ENCODE measurements around the gene DPYD.
A peak's percentile ranks its signal among the peaks of the same experiment; 100 is the strongest.

Gene DPYD

DNA sequence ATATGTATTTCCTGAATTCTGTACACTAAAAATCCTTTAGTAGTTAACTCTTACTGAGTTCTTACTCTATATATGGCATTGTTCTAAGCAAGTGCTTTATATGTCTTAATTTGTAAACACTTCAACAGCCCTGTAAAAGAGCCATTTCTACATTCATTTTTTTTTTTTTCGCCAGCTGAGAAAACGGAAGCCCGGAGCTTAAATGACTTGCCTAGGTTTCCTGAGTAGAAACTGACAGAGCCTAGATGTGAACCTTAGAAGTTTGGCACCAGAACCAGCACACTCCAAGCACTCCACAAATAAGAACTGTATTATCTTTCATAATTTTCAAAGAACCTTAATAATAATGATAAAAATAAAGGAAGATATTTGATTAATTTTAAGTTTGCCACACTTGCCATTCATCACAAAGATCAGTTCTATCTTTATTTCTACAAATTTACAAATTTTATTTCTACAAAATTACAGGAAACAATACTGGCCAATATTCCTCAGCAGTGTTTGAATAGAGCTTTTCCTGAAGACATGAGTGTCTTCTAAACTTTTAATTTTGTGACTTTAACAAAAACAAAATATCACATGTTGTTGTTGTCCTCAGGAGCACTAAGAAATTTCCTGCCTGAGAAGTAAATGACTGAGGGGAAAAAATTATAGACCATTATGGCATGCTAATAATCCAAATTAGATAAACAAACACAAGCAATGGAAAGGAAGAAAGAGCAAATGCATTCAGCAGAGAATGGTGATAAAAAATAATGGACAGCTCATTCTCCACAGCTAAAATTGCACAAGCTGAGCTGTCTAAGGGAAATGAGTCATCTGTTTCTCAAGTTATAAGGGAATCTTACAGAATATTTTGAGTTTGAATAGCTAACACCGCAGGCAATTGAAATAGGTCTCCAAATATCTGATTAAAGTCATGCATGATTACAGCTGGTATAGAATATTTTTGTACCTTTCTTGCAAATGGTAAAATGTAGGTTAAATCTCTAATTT lies 71.2 kb downstream of the DPYD start:
- no peaks in the 10 kb centered on the region for H3K27me3 ChIP-seq (ENCODE audit: insufficient read depth, low read length)
- no peaks in the 10 kb centered on the region for H3K9me2 ChIP-seq (ENCODE audit: low read depth, low read length)
- H3K79me2 ChIP-seq (ENCODE audit: insufficient read depth, low read length) = no peaks in the 10 kb centered on the region
- H3K27ac ChIP-seq (ENCODE audit: low read depth, low read length, poor library complexity, severe bottlenecking) = no peak overlapping the region
- no peaks in the 10 kb centered on the region for H4K20me1 ChIP-seq (ENCODE audit: insufficient read depth, low read length)
- H3K4me3 ChIP-seq (ENCODE audit: low read depth, low read length, poor library complexity, severe bottlenecking) = no peak overlapping the region
- H3K4me2 ChIP-seq (ENCODE audit: low read length) = peak overlapping the region; percentile 53
- TF ChIP-seq EZH2 (IDR thresholded peaks at IDR 0.05; ENCODE audit: borderline replicate concordance, low read length) = no peak
- TF ChIP-seq, protein P1, sequence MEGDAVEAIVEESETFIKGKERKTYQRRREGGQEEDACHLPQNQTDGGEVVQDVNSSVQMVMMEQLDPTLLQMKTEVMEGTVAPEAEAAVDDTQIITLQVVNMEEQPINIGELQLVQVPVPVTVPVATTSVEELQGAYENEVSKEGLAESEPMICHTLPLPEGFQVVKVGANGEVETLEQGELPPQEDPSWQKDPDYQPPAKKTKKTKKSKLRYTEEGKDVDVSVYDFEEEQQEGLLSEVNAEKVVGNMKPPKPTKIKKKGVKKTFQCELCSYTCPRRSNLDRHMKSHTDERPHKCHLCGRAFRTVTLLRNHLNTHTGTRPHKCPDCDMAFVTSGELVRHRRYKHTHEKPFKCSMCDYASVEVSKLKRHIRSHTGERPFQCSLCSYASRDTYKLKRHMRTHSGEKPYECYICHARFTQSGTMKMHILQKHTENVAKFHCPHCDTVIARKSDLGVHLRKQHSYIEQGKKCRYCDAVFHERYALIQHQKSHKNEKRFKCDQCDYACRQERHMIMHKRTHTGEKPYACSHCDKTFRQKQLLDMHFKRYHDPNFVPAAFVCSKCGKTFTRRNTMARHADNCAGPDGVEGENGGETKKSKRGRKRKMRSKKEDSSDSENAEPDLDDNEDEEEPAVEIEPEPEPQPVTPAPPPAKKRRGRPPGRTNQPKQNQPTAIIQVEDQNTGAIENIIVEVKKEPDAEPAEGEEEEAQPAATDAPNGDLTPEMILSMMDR (IDR thresholded peaks at IDR 0.05; ENCODE audit: low read length) = no peak
- H3F3A ChIP-seq (ENCODE audit: insufficient read depth, low read length) = no peaks in the 10 kb centered on the region
- 0 out of 2 replicates have a peak, but pooled peaks cover 4% of the 10 kb centered on the region for H3K36me3 ChIP-seq (ENCODE audit: insufficient read depth, low read length)
- no peak overlapping the region for H3K9ac ChIP-seq (ENCODE audit: low read length)
- H3K9me3 ChIP-seq (ENCODE audit: low read length) = 0 out of 2 replicates have a peak, but pooled peaks cover 6% of the 10 kb centered on the region
- peaks cover 22% of the 10 kb centered on the region for H3K4me1 ChIP-seq (ENCODE audit: insufficient read depth, low read length, severe bottlenecking)
- no peak overlapping the region for H2AFZ ChIP-seq (ENCODE audit: low read length)

DNA sequence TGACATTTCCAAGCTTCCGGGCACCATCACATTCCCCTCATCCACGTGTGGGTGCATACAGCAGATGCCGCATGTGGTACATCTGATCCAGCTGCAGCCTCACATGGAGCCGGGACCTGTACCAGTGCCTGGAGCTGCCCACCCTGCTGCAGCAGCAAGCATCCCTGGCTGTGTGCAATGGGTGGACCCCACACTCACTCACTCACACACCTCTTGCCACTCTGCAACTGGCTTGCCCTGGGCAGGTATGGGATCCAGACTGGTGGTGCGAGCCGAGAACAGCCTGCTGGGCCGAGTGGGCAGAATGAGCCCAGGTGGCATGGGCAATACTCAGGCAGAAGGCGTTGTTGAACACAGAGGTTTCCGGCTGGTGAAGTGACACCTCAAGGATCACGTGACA lies 75.0 kb downstream of the DPYD start:
- Histone ChIP-seq H3K9me3 (ENCODE audit: low read length) (0 out of 2 replicates have a peak, but pooled peaks cover 6% of the 10 kb centered on the region), H3K9me2 (ENCODE audit: low read depth, low read length) (no peaks in the 10 kb centered on the region)
- no peak for TF ChIP-seq EZH2 (IDR thresholded peaks at IDR 0.05; ENCODE audit: borderline replicate concordance, low read length)
- TF ChIP-seq, protein P1 (IDR thresholded peaks at IDR 0.05; ENCODE audit: low read length) = no peak

DNA sequence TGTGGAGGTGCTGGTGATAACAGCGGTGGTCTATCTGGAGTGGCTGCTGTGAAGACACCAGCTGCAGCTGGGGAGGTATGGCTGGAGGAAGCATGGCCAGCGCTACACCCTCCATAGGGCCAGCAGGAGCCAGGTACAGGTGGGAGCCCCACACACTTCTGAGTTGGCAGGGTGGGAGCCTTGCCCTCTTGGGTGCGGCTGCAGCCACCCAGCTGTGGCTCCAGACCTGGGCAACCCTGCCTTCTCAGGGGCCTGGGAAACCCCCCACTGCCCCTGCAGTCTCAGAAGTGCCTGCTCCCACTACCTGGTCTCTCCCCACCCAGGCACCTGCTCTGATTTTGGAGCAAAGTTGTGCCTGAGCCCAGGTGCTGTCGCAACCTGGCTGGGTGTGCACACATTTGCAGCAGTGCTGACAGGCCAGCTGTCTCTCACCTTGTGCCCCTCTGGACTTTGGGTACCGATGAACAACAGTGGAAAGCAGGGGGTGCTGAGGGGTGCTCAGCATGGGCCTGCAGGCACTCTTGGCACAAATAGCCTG lies 76.2 kb downstream of the DPYD start:
- 0 out of 2 replicates have a peak, but pooled peaks cover 4% of the 10 kb centered on the region for H3K36me3 ChIP-seq (ENCODE audit: insufficient read depth, low read length)
- H2AFZ ChIP-seq (ENCODE audit: low read length) = no peak overlapping the region
- H3K4me3 ChIP-seq (ENCODE audit: low read depth, low read length, poor library complexity, severe bottlenecking) = no peak overlapping the region
- TF ChIP-seq, protein P1 (IDR thresholded peaks at IDR 0.05; ENCODE audit: low read length) = no peak
- TF ChIP-seq EZH2 (IDR thresholded peaks at IDR 0.05; ENCODE audit: borderline replicate concordance, low read length) = no peak
- no peak overlapping the region for H3K4me2 ChIP-seq (ENCODE audit: low read length)
- peaks cover 16% of the 10 kb centered on the region for H3K4me1 ChIP-seq (ENCODE audit: insufficient read depth, low read length, severe bottlenecking)
- no peaks in the 10 kb centered on the region for H3K79me2 ChIP-seq (ENCODE audit: insufficient read depth, low read length)
- H3K27ac ChIP-seq (ENCODE audit: low read depth, low read length, poor library complexity, severe bottlenecking) = no peak overlapping the region
- H3K27me3 ChIP-seq (ENCODE audit: insufficient read depth, low read length) = no peaks in the 10 kb centered on the region
- H3K9ac ChIP-seq (ENCODE audit: low read length) = no peak overlapping the region
- no peaks in the 10 kb centered on the region for H3F3A ChIP-seq (ENCODE audit: insufficient read depth, low read length)
- no peaks in the 10 kb centered on the region for H3K9me2 ChIP-seq (ENCODE audit: low read depth, low read length)
- H4K20me1 ChIP-seq (ENCODE audit: insufficient read depth, low read length) = no peaks in the 10 kb centered on the region
- 0 out of 2 replicates have a peak, but pooled peaks cover 6% of the 10 kb centered on the region for H3K9me3 ChIP-seq (ENCODE audit: low read length)

More for the DNA sequence above, 75.0 kb downstream of the DPYD start:
- Histone ChIP-seq H3K4me1 (ENCODE audit: insufficient read depth, low read length, severe bottlenecking) (peaks cover 22% of the 10 kb centered on the region), H3K4me2 (ENCODE audit: low read length) (no peak overlapping the region), H3F3A (ENCODE audit: insufficient read depth, low read length) (no peaks in the 10 kb centered on the region), H3K79me2 (ENCODE audit: insufficient read depth, low read length) (no peaks in the 10 kb centered on the region), H2AFZ (ENCODE audit: low read length) (no peak overlapping the region), H3K27me3 (ENCODE audit: insufficient read depth, low read length) (no peaks in the 10 kb centered on the region), H3K36me3 (ENCODE audit: insufficient read depth, low read length) (0 out of 2 replicates have a peak, but pooled peaks cover 4% of the 10 kb centered on the region), H3K27ac (ENCODE audit: low read depth, low read length, poor library complexity, severe bottlenecking) (no peak overlapping the region), H4K20me1 (ENCODE audit: insufficient read depth, low read length) (no peaks in the 10 kb centered on the region), H3K9ac (ENCODE audit: low read length) (no peak overlapping the region), H3K4me3 (ENCODE audit: low read depth, low read length, poor library complexity, severe bottlenecking) (no peak overlapping the region)

Data from OCI-LY1 (cell line).